GM18511 (cell line): ENCODE results near the gene TUBB4B.

Experiments used
- ATAC-seq: cut with Tn5 transposase; IDR thresholded peaks from one replicate; pipeline ENCODE4 v1.9.1; 2021; ENCODE audit warnings: mild to moderate bottlenecking, moderate library complexity; ENCODE audit not compliant: unreplicated experiment

TUBB4B gene

DNA sequence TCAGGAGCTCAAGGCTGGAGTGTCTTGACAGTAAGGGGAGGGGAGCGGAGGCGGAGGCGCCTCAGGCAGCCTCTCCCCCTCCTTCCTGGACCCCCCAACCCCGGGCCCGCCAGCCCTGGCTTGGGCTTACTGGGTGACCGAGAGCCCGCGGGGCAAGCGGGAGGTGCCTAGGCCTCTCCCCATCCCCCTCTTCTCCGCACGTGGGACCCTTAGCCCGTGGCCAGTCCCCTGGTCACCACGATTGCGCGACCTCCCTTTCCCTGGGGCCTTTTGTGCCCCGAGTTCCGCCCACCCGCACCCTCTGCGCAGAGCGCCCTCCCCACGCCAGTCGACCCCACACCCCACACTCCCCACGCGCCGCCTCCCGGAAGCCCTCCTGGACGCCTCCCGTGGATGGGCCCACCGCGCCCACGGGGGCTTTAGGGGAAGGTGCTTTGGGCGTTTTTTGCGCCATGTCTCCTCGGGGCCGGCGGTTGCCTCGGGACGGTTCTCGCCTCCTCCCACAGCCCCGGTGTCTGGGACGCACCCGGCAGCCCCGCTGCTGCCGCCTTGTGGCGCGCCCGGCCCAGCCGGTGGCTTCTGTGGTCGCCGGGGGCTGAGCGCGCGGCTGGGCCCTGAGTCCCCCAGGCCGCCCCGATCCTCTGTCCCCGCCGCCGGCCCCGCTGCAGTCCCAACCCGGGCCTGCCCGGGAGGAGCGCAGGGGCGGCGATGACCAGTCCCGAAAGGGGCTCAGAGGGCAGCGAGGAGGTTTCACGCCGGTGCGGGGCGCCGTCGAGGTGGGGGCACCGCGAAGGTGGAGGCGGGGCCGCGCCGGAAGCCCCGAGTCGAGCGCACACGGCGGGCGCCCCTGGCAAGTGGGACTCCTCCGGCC lies 39.6 kb downstream of the TUBB4B start:
- no peak for ATAC-seq

DNA sequence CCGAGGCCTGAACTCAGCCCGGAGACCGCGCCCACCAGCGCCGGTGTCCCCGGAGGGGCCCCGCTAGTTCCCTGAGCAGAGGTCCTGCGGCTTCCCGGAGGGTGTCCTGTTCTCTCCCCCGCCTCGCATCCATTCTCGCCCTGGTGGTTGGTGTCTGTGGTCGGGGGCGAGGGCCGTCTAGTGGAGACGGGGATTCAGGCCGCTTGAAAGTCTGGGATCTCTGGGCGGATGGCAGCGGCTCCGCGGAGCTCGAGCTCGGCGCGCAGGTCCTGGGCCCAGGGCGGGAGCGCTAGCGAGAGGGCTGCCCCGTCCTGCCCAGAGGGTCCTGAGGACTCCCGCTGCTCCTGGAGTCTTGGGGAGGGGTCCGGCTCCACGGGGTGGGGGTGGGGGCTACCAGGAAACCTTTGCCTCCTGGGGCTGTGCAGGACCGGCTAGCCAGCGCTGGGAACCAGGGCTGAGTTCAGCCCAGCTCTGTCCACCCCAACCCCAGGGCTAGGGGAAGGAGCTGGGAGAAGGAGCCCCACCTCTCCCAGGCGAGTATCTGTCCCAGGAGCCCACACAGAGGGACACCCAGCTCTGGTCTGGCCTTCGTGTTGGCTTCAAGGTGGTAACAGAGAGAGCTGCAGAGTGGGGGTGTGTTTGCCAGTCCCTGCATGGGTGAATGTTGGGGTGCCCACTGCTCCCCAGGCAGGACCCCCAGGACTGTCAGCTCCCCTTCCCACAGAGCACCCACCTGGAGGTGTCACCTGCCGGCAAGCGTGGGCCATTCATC lies 40.4 kb downstream of the TUBB4B start:
- no peak for ATAC-seq

DNA sequence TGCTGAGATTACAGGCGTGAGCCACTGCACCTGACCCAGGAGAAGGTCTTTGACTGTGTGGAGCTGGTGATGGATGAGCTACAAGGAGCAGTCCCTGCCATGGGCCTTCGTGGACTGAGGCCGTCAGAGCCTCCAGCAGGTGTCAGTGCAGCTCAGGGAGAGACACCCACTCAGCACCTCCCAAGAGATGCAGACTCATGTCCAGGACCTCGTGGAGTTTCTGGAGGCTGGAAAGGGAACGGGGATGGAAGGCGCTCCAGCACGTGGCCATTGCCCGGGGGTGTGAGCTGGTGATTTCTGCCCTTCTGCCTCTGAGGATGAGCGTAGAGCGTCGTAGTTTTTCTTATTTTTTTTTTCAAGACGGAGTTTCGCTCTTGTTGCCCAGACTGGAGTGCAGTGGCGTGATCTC lies 45.9 kb downstream of the TUBB4B start:
- no peak for ATAC-seq

DNA sequence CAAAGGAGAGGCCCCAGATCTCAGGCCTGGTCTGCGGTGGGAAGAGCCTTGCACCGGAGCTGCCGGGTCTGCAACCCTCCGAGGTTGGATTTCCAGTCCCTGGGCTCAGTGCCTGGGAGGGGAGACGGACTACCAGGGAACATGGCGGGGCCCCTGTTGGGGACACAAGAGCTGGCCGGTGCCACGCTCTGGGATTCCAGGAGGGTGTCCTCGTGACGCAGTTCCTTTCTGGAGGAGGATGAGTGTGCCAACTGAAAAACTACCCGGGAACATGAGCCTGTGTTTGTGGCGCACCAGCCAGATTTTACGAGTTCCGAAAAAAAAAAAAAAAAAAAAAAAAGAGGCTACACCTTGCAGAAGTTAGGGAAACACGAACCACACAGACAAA lies 52.0 kb downstream of the TUBB4B start:
- no peak for ATAC-seq
